ENCODE data around the gene NFATC3.

DNA sequence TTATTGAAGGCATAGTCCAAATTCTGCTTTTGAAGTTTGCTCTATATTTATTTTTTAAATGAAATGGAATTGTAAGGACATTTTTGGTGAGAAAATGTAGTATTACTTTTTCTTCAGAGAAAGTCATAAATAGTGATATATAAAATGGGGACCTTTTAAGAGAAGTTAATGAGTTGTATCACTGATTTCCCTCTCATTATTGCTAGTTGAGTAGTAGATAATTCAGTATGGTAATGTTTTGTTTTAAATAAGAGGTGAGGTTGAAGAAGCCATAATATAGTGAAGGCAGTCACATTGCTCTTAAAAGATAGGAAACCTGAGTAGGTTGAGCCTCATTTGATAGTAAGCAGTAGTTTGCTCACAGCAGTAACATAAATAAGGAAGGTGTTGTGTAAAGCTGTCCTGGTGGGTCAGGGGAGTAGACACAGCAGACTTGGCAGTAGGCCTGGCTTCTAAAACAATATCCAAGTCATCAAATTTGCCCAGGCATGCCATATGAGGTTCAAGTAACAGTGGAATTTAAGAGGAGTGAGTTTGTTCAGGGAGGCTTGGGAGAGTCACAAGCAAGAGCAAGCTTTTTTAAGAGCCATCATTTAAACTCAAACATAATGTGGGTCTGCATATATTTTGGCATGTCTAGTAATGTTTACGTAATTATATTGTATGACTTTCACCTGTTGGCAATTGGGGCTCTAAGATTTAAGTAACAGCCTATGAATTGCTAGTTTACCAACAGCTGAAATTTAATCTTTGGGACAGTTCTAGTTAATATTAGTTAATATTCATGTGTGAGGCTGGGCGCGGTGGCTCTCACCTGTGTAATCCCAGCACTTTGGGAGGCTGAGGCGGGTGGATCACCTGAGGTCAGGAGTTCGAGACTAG, 6.5 kb downstream of the NFATC3 start:
- TF ChIP-seq, protein P1, sequence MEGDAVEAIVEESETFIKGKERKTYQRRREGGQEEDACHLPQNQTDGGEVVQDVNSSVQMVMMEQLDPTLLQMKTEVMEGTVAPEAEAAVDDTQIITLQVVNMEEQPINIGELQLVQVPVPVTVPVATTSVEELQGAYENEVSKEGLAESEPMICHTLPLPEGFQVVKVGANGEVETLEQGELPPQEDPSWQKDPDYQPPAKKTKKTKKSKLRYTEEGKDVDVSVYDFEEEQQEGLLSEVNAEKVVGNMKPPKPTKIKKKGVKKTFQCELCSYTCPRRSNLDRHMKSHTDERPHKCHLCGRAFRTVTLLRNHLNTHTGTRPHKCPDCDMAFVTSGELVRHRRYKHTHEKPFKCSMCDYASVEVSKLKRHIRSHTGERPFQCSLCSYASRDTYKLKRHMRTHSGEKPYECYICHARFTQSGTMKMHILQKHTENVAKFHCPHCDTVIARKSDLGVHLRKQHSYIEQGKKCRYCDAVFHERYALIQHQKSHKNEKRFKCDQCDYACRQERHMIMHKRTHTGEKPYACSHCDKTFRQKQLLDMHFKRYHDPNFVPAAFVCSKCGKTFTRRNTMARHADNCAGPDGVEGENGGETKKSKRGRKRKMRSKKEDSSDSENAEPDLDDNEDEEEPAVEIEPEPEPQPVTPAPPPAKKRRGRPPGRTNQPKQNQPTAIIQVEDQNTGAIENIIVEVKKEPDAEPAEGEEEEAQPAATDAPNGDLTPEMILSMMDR (IDR thresholded peaks at IDR 0.05): no peak
- no peak for TF ChIP-seq POLR2A (IDR thresholded peaks at IDR 0.05)

Measured in heart left ventricle (tissue), 13 donors.